ENCODE results near the gene PDPK1.

Gene PDPK1

GRCh38 chr16:2496223-2497115 lies 41.4 kb upstream of the PDPK1 start:
- H3K27ac ChIP-seq (ENCODE audit: low read depth, low read length), result no peak overlapping the region
- peaks cover 12% of the 10 kb centered on the region for H3K79me2 ChIP-seq (ENCODE audit: control insufficient read depth, low read length)
- peaks cover 34% of the 10 kb centered on the region for H3K36me3 ChIP-seq (ENCODE audit: control insufficient read depth, low read length)
- no peak overlapping the region for H3K4me2 ChIP-seq (ENCODE audit: low read length)
- no peaks in the 10 kb centered on the region for H3K9me2 ChIP-seq (replicated peaks; ENCODE audit: control insufficient read depth, low read length)
- no peaks in the 10 kb centered on the region for H3K27me3 ChIP-seq (ENCODE audit: control insufficient read depth, low read length)
- H3K4me1 ChIP-seq (ENCODE audit: control insufficient read depth, low read length), result peaks cover 8% of the 10 kb centered on the region
- H3K9me3 ChIP-seq (ENCODE audit: control insufficient read depth, insufficient read depth, low read length), result no peaks in the 10 kb centered on the region
- 0 out of 2 replicates have a peak, but pooled peaks cover 7% of the 10 kb centered on the region for H4K20me1 ChIP-seq (ENCODE audit: control insufficient read depth, insufficient read depth, low read depth, low read length)
- no peak for TF ChIP-seq EZH2phosphoT487 (IDR thresholded peaks at IDR 0.05; ENCODE audit: borderline replicate concordance, low read length)
- TF ChIP-seq, protein P1, sequence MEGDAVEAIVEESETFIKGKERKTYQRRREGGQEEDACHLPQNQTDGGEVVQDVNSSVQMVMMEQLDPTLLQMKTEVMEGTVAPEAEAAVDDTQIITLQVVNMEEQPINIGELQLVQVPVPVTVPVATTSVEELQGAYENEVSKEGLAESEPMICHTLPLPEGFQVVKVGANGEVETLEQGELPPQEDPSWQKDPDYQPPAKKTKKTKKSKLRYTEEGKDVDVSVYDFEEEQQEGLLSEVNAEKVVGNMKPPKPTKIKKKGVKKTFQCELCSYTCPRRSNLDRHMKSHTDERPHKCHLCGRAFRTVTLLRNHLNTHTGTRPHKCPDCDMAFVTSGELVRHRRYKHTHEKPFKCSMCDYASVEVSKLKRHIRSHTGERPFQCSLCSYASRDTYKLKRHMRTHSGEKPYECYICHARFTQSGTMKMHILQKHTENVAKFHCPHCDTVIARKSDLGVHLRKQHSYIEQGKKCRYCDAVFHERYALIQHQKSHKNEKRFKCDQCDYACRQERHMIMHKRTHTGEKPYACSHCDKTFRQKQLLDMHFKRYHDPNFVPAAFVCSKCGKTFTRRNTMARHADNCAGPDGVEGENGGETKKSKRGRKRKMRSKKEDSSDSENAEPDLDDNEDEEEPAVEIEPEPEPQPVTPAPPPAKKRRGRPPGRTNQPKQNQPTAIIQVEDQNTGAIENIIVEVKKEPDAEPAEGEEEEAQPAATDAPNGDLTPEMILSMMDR (IDR thresholded peaks at IDR 0.05; ENCODE audit: low read depth, low read length, poor library complexity, severe bottlenecking), result no peak
- no peaks in the 10 kb centered on the region for H3F3A ChIP-seq (ENCODE audit: control insufficient read depth, insufficient read depth)
- H3K4me3 ChIP-seq (ENCODE audit: low read length), result no peak overlapping the region

GRCh38 chr16:2497116-2497630 lies 40.6 kb upstream of the PDPK1 start:
- Histone ChIP-seq H3K9me3 (ENCODE audit: control insufficient read depth, insufficient read depth, low read length) (no peaks in the 10 kb centered on the region), H3K4me1 (ENCODE audit: control insufficient read depth, low read length) (peaks cover 15% of the 10 kb centered on the region), H3K9me2 (replicated peaks; ENCODE audit: control insufficient read depth, low read length) (no peaks in the 10 kb centered on the region), H3K79me2 (ENCODE audit: control insufficient read depth, low read length) (peaks cover 14% of the 10 kb centered on the region), H3K27me3 (ENCODE audit: control insufficient read depth, low read length) (no peaks in the 10 kb centered on the region), H3K4me3 (ENCODE audit: low read length) (no peak overlapping the region), H3F3A (ENCODE audit: control insufficient read depth, insufficient read depth) (no peaks in the 10 kb centered on the region), H4K20me1 (ENCODE audit: control insufficient read depth, insufficient read depth, low read depth, low read length) (0 out of 2 replicates have a peak, but pooled peaks cover 7% of the 10 kb centered on the region), H3K27ac (ENCODE audit: low read depth, low read length) (no peak overlapping the region), H3K36me3 (ENCODE audit: control insufficient read depth, low read length) (peaks cover 38% of the 10 kb centered on the region), H3K4me2 (ENCODE audit: low read length) (no peak overlapping the region)
- TF ChIP-seq, protein P1 (IDR thresholded peaks at IDR 0.05; ENCODE audit: low read depth, low read length, poor library complexity, severe bottlenecking), result no peak
- no peak for TF ChIP-seq EZH2phosphoT487 (IDR thresholded peaks at IDR 0.05; ENCODE audit: borderline replicate concordance, low read length)

DNA sequence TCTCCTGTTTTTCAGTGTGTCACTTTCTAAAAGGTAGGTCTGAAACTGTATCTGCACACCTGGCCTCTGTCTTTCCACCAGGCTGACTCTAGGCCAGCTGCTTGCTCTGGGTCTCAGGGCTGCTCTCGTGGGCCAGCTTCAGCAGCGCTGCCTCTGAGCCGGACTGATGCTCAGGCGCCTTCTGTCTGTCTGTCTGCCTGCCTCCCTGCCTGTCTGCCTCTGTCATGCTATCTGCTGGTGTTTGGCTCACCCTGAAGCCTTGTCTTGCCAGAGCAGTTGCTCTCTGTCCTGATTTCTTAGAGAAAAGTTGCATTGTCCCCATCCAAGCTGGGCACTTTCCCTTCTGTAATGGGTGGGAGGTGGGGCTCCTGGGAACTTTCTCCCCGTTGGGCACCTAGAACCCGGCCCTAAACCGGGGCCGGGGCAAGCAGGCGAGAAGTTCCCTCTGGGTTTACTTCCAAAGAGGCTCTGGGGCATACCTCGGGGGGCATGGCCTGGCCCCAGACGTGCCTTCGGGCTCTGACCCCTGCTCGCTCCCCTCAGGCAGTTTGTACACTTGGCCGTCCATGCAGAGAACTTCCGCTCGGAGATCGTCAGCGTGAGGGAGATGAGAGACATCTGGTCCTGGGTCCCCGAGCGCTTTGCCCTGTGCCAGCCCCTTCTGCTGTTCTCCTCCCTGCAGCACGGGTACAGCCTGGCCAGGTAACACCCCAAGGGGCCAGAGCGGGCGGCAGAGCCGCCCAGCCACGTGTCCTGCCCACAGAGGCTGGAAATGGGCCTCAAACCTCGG lies 39.9 kb upstream of the PDPK1 start:
- Histone ChIP-seq H3K36me3 (ENCODE audit: control insufficient read depth, low read length) (peaks cover 43% of the 10 kb centered on the region), H3K9me3 (ENCODE audit: control insufficient read depth, insufficient read depth, low read length) (no peaks in the 10 kb centered on the region), H3F3A (ENCODE audit: control insufficient read depth, insufficient read depth) (no peaks in the 10 kb centered on the region), H3K27me3 (ENCODE audit: control insufficient read depth, low read length) (no peaks in the 10 kb centered on the region), H3K4me3 (ENCODE audit: low read length) (no peak overlapping the region), H3K9me2 (replicated peaks; ENCODE audit: control insufficient read depth, low read length) (no peaks in the 10 kb centered on the region), H3K4me2 (ENCODE audit: low read length) (no peak overlapping the region), H3K4me1 (ENCODE audit: control insufficient read depth, low read length) (peaks cover 22% of the 10 kb centered on the region), H3K27ac (ENCODE audit: low read depth, low read length) (no peak overlapping the region), H3K79me2 (ENCODE audit: control insufficient read depth, low read length) (peaks cover 17% of the 10 kb centered on the region), H4K20me1 (ENCODE audit: control insufficient read depth, insufficient read depth, low read depth, low read length) (0 out of 2 replicates have a peak, but pooled peaks cover 7% of the 10 kb centered on the region)
- TF ChIP-seq, protein P1 (IDR thresholded peaks at IDR 0.05; ENCODE audit: low read depth, low read length, poor library complexity, severe bottlenecking), result no peak
- no peak for TF ChIP-seq EZH2phosphoT487 (IDR thresholded peaks at IDR 0.05; ENCODE audit: borderline replicate concordance, low read length)
